ENCODE data around the gene HIRIP3.

- TF ChIP-seq TAF1 (IDR thresholded peaks at IDR 0.05; ENCODE audit: low read depth) (no peak), REST (IDR thresholded peaks at IDR 0.05; ENCODE audit: low read depth) (no peak), EGR1 (IDR thresholded peaks at IDR 0.05) (no peak)
Observed at GRCh38 chr16:29984764-29985147, 10.7 kb downstream of the HIRIP3 start.
